Choroid plexus epithelial cell (primary cell): Measurements from ENCODE around the gene CARM1.

Experiments used
- DNase-seq: peaks from one replicate; pipeline ENCODE4 v3.0.0-alpha.2; 2010; ENCODE audit warnings: low read depth
- H3K4me3 ChIP-seq: 2 replicates; pipeline ENCODE4 v1.5.1; 2011; ENCODE audit warnings: low read depth, mild to moderate bottlenecking, control low read depth, low read length, moderate library complexity
- TF ChIP-seq, protein P1 (sequence below): conservative IDR thresholded peaks from 2 replicates; pipeline ENCODE4 v1.5.1; 2011; ENCODE audit warnings: low read depth, mild to moderate bottlenecking, control low read depth, inconsistent platforms, low read length, moderate library complexity

The CARM1 gene

GRCh38 chr19:10878253-10878652 lies 6.9 kb downstream of the CARM1 start:
- no peak overlapping the region for H3K4me3 ChIP-seq
- TF ChIP-seq, protein P1, sequence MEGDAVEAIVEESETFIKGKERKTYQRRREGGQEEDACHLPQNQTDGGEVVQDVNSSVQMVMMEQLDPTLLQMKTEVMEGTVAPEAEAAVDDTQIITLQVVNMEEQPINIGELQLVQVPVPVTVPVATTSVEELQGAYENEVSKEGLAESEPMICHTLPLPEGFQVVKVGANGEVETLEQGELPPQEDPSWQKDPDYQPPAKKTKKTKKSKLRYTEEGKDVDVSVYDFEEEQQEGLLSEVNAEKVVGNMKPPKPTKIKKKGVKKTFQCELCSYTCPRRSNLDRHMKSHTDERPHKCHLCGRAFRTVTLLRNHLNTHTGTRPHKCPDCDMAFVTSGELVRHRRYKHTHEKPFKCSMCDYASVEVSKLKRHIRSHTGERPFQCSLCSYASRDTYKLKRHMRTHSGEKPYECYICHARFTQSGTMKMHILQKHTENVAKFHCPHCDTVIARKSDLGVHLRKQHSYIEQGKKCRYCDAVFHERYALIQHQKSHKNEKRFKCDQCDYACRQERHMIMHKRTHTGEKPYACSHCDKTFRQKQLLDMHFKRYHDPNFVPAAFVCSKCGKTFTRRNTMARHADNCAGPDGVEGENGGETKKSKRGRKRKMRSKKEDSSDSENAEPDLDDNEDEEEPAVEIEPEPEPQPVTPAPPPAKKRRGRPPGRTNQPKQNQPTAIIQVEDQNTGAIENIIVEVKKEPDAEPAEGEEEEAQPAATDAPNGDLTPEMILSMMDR: no peak
- no peak for DNase-seq

DNA sequence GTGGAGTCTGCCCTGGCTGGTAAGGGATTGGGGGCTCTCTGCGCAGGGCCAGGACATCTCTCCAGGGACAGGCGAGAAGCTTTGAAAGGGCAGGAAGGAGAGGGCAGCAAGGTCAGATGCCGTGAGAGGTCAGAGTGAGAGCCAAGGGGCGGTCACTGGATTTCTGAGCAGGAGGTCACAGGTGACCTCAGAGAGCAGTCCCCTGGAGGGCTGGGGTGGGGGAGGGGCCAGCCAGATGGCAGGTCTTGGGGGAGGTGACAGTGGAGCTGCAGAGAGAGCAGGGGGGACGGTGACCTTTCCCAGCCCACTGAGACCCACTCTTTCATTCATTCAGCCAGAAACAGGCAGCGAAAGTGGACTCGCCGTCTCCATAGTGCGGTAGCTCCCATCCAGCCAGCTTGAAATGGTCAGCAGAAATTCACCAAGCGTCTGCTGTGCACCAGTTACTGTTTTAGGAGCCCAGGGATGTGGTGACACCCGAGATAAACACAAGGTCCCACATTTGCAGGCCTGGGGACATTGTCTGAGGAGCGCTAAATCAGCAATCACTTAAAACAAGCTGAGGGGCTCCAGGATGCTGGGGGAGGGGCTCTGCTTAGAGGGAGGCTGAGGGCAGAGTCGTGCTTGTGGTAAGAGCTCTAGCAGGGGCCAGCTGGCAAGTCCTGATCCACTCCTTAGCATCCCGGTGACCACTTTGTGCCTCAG lies 10.2 kb downstream of the CARM1 start:
- TF ChIP-seq, protein P1: no peak
- no peak overlapping the region for H3K4me3 ChIP-seq
- DNase-seq: no peak

- TF ChIP-seq, protein P1: no peak
- no peak overlapping the region for H3K4me3 ChIP-seq
- no peak for DNase-seq
Observed at GRCh38 chr19:10882108-10882457, 10.7 kb downstream of the CARM1 start.

- peak; percentile 25 for DNase-seq
- no peak overlapping the region for H3K4me3 ChIP-seq
- TF ChIP-seq, protein P1: no peak
Observed at GRCh38 chr19:10884274-10884673, 12.9 kb downstream of the CARM1 start.

GRCh38 chr19:10885201-10886169 lies 14.1 kb downstream of the CARM1 start:
- TF ChIP-seq, protein P1: no peak
- peak; percentile 15 for DNase-seq
- no peak overlapping the region for H3K4me3 ChIP-seq

GRCh38 chr19:10887616-10888367 lies 16.4 kb downstream of the CARM1 start:
- TF ChIP-seq, protein P1: no peak
- H3K4me3 ChIP-seq: no peak overlapping the region
- no peak for DNase-seq
